NCI-H128 (cell line): ENCODE measurements around the gene RRP36.

ENCODE experiments used
- DNase-seq: peaks from one replicate; lab custom pipeline; 2025; ENCODE audit not compliant: unreplicated experiment; lab: John Stamatoyannopoulos, UW

RRP36 gene

GRCh38 chr6:43060755-43061633 lies 39.6 kb downstream of the RRP36 start:
- no peak for DNase-seq

GRCh38 chr6:43061861-43062260 lies 40.4 kb downstream of the RRP36 start:
- DNase-seq, result no peak

- DNase-seq, result no peak
These were observed 41.4 kb downstream of the RRP36 start for GRCh38 chr6:43062818-43063217.

- DNase-seq, result no peak
These were observed 48.7 kb downstream of the RRP36 start for GRCh38 chr6:43070028-43070632.

GRCh38 chr6:43074847-43075669 lies 53.6 kb downstream of the RRP36 start:
- DNase-seq, result no peak

GRCh38 chr6:43075670-43076463 lies 54.4 kb downstream of the RRP36 start, which contains the start of gene PTK7:
Gene PTK7, plus strand, starts transcription at chr6:43076314. Its CDS starts 175 bp downstream, at chr6:43076489.
- peak; percentile 86 for DNase-seq

- peak; percentile 9 for DNase-seq
These were observed 55.3 kb downstream of the RRP36 start for GRCh38 chr6:43076464-43077332.

GRCh38 chr6:43077333-43077809 lies 55.9 kb downstream of the RRP36 start:
- DNase-seq, result no peak

- no peak for DNase-seq
These were observed 56.6 kb downstream of the RRP36 start for GRCh38 chr6:43077981-43078511.

- no peak for DNase-seq
These were observed 57.3 kb downstream of the RRP36 start for GRCh38 chr6:43078691-43079090.
